HEK293 (cell line): ENCODE results near the gene CCDC9B.

Source experiments
- CTCF ChIA-PET: fragments of 350-600 bp; formaldehyde crosslinking; extraction: SDS; loops from one replicate; lab custom pipeline; 2021; ENCODE audit warnings: antibody characterized with exemption; lab: Yijun Ruan, JAX
- POLR2A ChIA-PET: fragments of 300-600 bp; formaldehyde crosslinking; extraction: SDS; loops from one replicate; lab custom pipeline; 2020; ENCODE audit warnings: antibody characterized with exemption, inconsistent platforms; lab: Yijun Ruan, JAX
- H3K27ac ChIP-seq: fragments of 200-500 bp; sonication (Bioruptor generic); 2 replicates; pipeline ENCODE4 v1.5.1; 2014; ENCODE audit warnings: low read depth, low read length, control low read depth, inconsistent platforms; ENCODE audit errors: extremely low read depth
- H3K36me3 ChIP-seq, 2 experiments: fragments of 200-500 bp in 1 of 2; sonication (Bioruptor generic) in 1 of 2; 1 replicate in 1 of 2; 2 replicates in 1 of 2; pipeline ENCODE4 v1.5.1; 2014 to 2017; ENCODE audit warnings: inconsistent platforms in 2 of 2, low read length in 2 of 2; ENCODE audit not compliant: control insufficient read depth in 2 of 2, insufficient read depth in 1 of 2
- H3K4me1 ChIP-seq: fragments of 200-500 bp; sonication (Bioruptor generic); 2 replicates; pipeline ENCODE4 v1.5.1; 2014; ENCODE audit warnings: mild to moderate bottlenecking, low read length, inconsistent platforms; ENCODE audit not compliant: control insufficient read depth, insufficient read depth
- H3K4me3 ChIP-seq: 2 replicates; pipeline ENCODE4 v1.5.1; 2011; ENCODE audit warnings: low read depth, mild to moderate bottlenecking, control low read depth, low read length, moderate library complexity
- H3K9me3 ChIP-seq: fragments of 200-500 bp; sonication (Bioruptor generic); 2 replicates; pipeline ENCODE4 v1.5.1; 2014; ENCODE audit warnings: low read depth, low read length, inconsistent platforms; ENCODE audit not compliant: control insufficient read depth, insufficient read depth
- GFI1B ChIP-seq: fragments of 450-650 bp; formaldehyde crosslinking; IDR thresholded peaks from 2 replicates; pipeline ENCODE4 v1.5.1; 2016; ENCODE audit warnings: missing biosample characterization, missing genetic modification characterization
- KLF1 ChIP-seq: fragments of 450-650 bp; formaldehyde crosslinking; IDR thresholded peaks from 2 replicates; pipeline ENCODE4 v1.5.1; 2016; ENCODE audit warnings: missing biosample characterization, missing genetic modification characterization
- KLF9 ChIP-seq: fragments of 450-650 bp; formaldehyde crosslinking; IDR thresholded peaks from 2 replicates; pipeline ENCODE4 v1.5.1; 2016; ENCODE audit warnings: missing biosample characterization, missing genetic modification characterization, low read depth
- MEIS1 ChIP-seq: sonication (generic); formaldehyde crosslinking; IDR thresholded peaks from 2 replicates; pipeline ENCODE4 v1.8.1; 2022; ENCODE audit warnings: missing genetic modification reagents, mild to moderate bottlenecking, borderline replicate concordance
- MYNN ChIP-seq: fragments of 450-650 bp; formaldehyde crosslinking; IDR thresholded peaks from 2 replicates; pipeline ENCODE4 v1.5.1; 2016; ENCODE audit warnings: missing biosample characterization, missing genetic modification characterization, borderline replicate concordance
- REST ChIP-seq: fragments of 450-650 bp; formaldehyde crosslinking; IDR thresholded peaks from 2 replicates; pipeline ENCODE4 v1.5.1; 2016; ENCODE audit warnings: missing biosample characterization, missing genetic modification characterization
- SP2 ChIP-seq: fragments of 450-650 bp; formaldehyde crosslinking; IDR thresholded peaks from 2 replicates; pipeline ENCODE4 v1.5.1; 2016; ENCODE audit warnings: missing biosample characterization, missing genetic modification characterization
- ZBTB26 ChIP-seq: fragments of 450-650 bp; formaldehyde crosslinking; optimal IDR thresholded peaks from 2 replicates; pipeline ENCODE3; 2016; ENCODE audit warnings: missing biosample characterization, mild to moderate bottlenecking, missing genetic modification characterization
- ZBTB6 ChIP-seq: fragments of 450-650 bp; formaldehyde crosslinking; IDR thresholded peaks from 2 replicates; pipeline ENCODE4 v1.5.1; 2017; ENCODE audit warnings: missing biosample characterization, missing genetic modification characterization
- ZFP3 ChIP-seq: fragments of 450-650 bp; formaldehyde crosslinking; IDR thresholded peaks from 2 replicates; pipeline ENCODE4 v1.5.1; 2016; ENCODE audit warnings: low read depth, missing biosample characterization, missing genetic modification characterization
- ZFP69B ChIP-seq: fragments of 450-650 bp; formaldehyde crosslinking; IDR thresholded peaks from 2 replicates; pipeline ENCODE4 v1.5.1; 2016; ENCODE audit warnings: missing biosample characterization, missing genetic modification characterization
- ZIC2 ChIP-seq: fragments of 450-650 bp; formaldehyde crosslinking; IDR thresholded peaks from 2 replicates; pipeline ENCODE4 v1.5.1; 2016; ENCODE audit warnings: missing biosample characterization, missing genetic modification characterization
- ZNF114 ChIP-seq: fragments of 450-650 bp; formaldehyde crosslinking; IDR thresholded peaks from 2 replicates; pipeline ENCODE4 v1.5.0; 2017; ENCODE audit warnings: missing biosample characterization, missing genetic modification characterization
- ZNF121 ChIP-seq: fragments of 450-650 bp; formaldehyde crosslinking; IDR thresholded peaks from 2 replicates; pipeline ENCODE4 v1.5.1; 2016; ENCODE audit warnings: missing biosample characterization, missing genetic modification characterization
- ZNF138 ChIP-seq: fragments of 450-650 bp; formaldehyde crosslinking; IDR thresholded peaks from 2 replicates; pipeline ENCODE4 v1.5.1; 2016; ENCODE audit warnings: missing biosample characterization, missing genetic modification characterization, borderline replicate concordance
- ZNF16 ChIP-seq: fragments of 450-650 bp; formaldehyde crosslinking; IDR thresholded peaks from 2 replicates; pipeline ENCODE4 v1.5.1; 2016; ENCODE audit warnings: low read depth, missing biosample characterization, missing genetic modification characterization
- ZNF2 ChIP-seq: fragments of 450-650 bp; formaldehyde crosslinking; IDR thresholded peaks from 2 replicates; pipeline ENCODE4 v1.5.1; 2016; ENCODE audit warnings: missing biosample characterization, missing genetic modification characterization
- ZNF362 ChIP-seq: fragments of 450-650 bp; formaldehyde crosslinking; IDR thresholded peaks from 2 replicates; pipeline ENCODE4 v1.5.1; 2016; ENCODE audit warnings: missing biosample characterization, missing genetic modification characterization
- ZNF48 ChIP-seq: fragments of 450-650 bp; formaldehyde crosslinking; IDR thresholded peaks from 2 replicates; pipeline ENCODE4 v1.5.1; 2016; ENCODE audit warnings: missing biosample characterization, missing genetic modification characterization
- ZNF529 ChIP-seq: fragments of 450-650 bp; formaldehyde crosslinking; IDR thresholded peaks from 2 replicates; pipeline ENCODE4 v1.5.1; 2017; ENCODE audit warnings: missing genetic modification characterization, missing biosample characterization; ENCODE audit not compliant: insufficient replicate concordance
- ZNF560 ChIP-seq: fragments of 450-650 bp; formaldehyde crosslinking; IDR thresholded peaks from 2 replicates; pipeline ENCODE4 v1.5.1; 2017; ENCODE audit warnings: missing biosample characterization, missing genetic modification characterization, borderline replicate concordance
- ZNF571 ChIP-seq: fragments of 450-650 bp; formaldehyde crosslinking; IDR thresholded peaks from 2 replicates; pipeline ENCODE4 v1.5.0; 2017; ENCODE audit warnings: missing biosample characterization, missing genetic modification characterization
- ZNF623 ChIP-seq: fragments of 450-650 bp; formaldehyde crosslinking; IDR thresholded peaks from 2 replicates; pipeline ENCODE4 v1.5.1; 2016; ENCODE audit warnings: missing biosample characterization, missing genetic modification characterization
- ZNF629 ChIP-seq: fragments of 450-650 bp; formaldehyde crosslinking; IDR thresholded peaks from 2 replicates; pipeline ENCODE4 v1.5.1; 2017; ENCODE audit warnings: missing biosample characterization, missing genetic modification characterization
- ZNF677 ChIP-seq: fragments of 450-650 bp; IDR thresholded peaks from 2 replicates; pipeline ENCODE4 v1.5.0; 2018; ENCODE audit warnings: missing biosample characterization, mild to moderate bottlenecking, missing genetic modification characterization, moderate library complexity
- ZNF768 ChIP-seq: fragments of 450-650 bp; formaldehyde crosslinking; IDR thresholded peaks from 2 replicates; pipeline ENCODE4 v1.5.1; 2018; ENCODE audit warnings: missing biosample characterization, mild to moderate bottlenecking, missing genetic modification characterization
- ZSCAN16 ChIP-seq: fragments of 450-650 bp; formaldehyde crosslinking; IDR thresholded peaks from 2 replicates; pipeline ENCODE4 v1.5.1; 2016; ENCODE audit warnings: missing biosample characterization, missing genetic modification characterization
- ZSCAN5A ChIP-seq: fragments of 450-650 bp; formaldehyde crosslinking; IDR thresholded peaks from 2 replicates; pipeline ENCODE4 v1.5.1; 2016; ENCODE audit warnings: missing biosample characterization, missing genetic modification characterization
- TF ChIP-seq, protein P1 (sequence below): fragments of 450-650 bp; formaldehyde crosslinking; IDR thresholded peaks from 2 replicates; pipeline ENCODE4 v1.5.1; 2016; ENCODE audit warnings: missing biosample characterization, missing genetic modification characterization

CCDC9B gene

GRCh38 chr15:40290918-40291574, 49.7 kb downstream of the CCDC9B start:
- H3K4me1 ChIP-seq, result peaks cover 4% of the 10 kb centered on the region
- H3K27ac ChIP-seq, result no peak overlapping the region; the same call in 1 of the 2 replicates
- ChIA-PET POLR2A (interaction anchor here (1.3 kb wide), 1 partner anchor 18 kb away, joined by 6 read pairs; no protein-coding TSS in a partner anchor), CTCF (interaction anchor here (0.5 to 2.3 kb wide), 7 partner anchors 8 to 22 kb away, joined by 3 to 12 read pairs (median 6); partner anchors contain the start of gene ANKRD63)
- no peak overlapping the region for H3K4me3 ChIP-seq
- H3K36me3 ChIP-seq, result no peaks in the 10 kb centered on the region
- no peaks in the 10 kb centered on the region for H3K9me3 ChIP-seq
- TF ChIP-seq ZSCAN16 (tag by site-specific recombination) (no peak), ZNF560 (tag by site-specific recombination) (no peak), GFI1B (tag by site-specific recombination) (no peak), ZBTB26 (peak; percentile 51), ZNF138 (tag by site-specific recombination) (no peak), ZNF629 (tag by site-specific recombination) (no peak), ZNF2 (tag by site-specific recombination) (no peak), KLF9 (tag by site-specific recombination) (0 out of 2 replicates have a peak, but pooled peaks have one; percentile 30), ZSCAN5A (no peak), ZNF48 (tag by site-specific recombination) (no peak), MYNN (tag by site-specific recombination) (no peak), ZNF677 (tag by site-specific recombination) (no peak), KLF1 (tag by site-specific recombination) (0 out of 2 replicates have a peak, but pooled peaks have one; percentile 24), ZIC2 (tag by site-specific recombination) (peak; percentile 6; the same call in 1 of the 2 replicates), ZNF529 (no peak), ZNF768 (tag by site-specific recombination) (no peak), ZFP69B (tag by site-specific recombination) (no peak), SP2 (no peak), REST (tag by site-specific recombination) (no peak), ZNF114 (tag by site-specific recombination) (no peak), ZNF362 (tag by site-specific recombination) (no peak), ZNF571 (no peak), ZNF623 (tag by site-specific recombination) (no peak), ZBTB6 (tag by site-specific recombination) (peak; percentile 80), ZNF16 (tag by site-specific recombination) (no peak), ZNF121 (tag by site-specific recombination) (no peak), MEIS1 (CRISPR knock-in tag) (no peak), ZFP3 (tag by site-specific recombination) (no peak)
- TF ChIP-seq, protein P1, sequence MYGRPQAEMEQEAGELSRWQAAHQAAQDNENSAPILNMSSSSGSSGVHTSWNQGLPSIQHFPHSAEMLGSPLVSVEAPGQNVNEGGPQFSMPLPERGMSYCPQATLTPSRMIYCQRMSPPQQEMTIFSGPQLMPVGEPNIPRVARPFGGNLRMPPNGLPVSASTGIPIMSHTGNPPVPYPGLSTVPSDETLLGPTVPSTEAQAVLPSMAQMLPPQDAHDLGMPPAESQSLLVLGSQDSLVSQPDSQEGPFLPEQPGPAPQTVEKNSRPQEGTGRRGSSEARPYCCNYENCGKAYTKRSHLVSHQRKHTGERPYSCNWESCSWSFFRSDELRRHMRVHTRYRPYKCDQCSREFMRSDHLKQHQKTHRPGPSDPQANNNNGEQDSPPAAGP (tag by site-specific recombination), result 0 out of 2 replicates have a peak, but pooled peaks have one; percentile 32
